B cell (primary cell): ENCODE results near the gene CACHD1. TPM values are rescaled to one million over a fixed set of nuclear protein-coding genes. Genes with fewer than 3 reads are reported as not detected.

Experiments used
- ATAC-seq: fragments of 200-7000 bp; cut with Tn5 transposase; one replicate; pipeline ENCODE4 v1.10.0; 2021; ENCODE audit warnings: low read depth, mild to moderate bottlenecking, moderate number of reproducible peaks, moderate library complexity
- CTCF ChIA-PET: fragments of 350-600 bp; sonication (Branson Sonifier 250); formaldehyde crosslinking; loops from one replicate; lab custom pipeline; 2021; ENCODE audit warnings: antibody characterized with exemption, inconsistent platforms; lab: Charles Lee
- POLR2A ChIA-PET: fragments of 350-600 bp; sonication (Branson Sonifier 250); formaldehyde crosslinking; loops from one replicate; lab custom pipeline; 2021; ENCODE audit warnings: antibody characterized with exemption; lab: Charles Lee
- DNase-seq: peaks from one replicate; pipeline ENCODE4 v3.0.0; 2013
- H2AFZ ChIP-seq: 2 replicates; pipeline ENCODE4 v1.6.1; 2012; ENCODE audit warnings: mild to moderate bottlenecking, low read depth, low read length; ENCODE audit not compliant: insufficient read depth, poor library complexity, severe bottlenecking
- H3K27ac ChIP-seq, 2 donors: 1 replicate in 1 of 2; 2 replicates in 1 of 2; pipeline ENCODE4 v1.5.1; 2012 to 2013; ENCODE audit warnings: low read length in 2 of 2, mild to moderate bottlenecking in 2 of 2, moderate library complexity in 1 of 2
- H3K27me3 ChIP-seq, 4 experiments: fragments of 200-600 bp in 1 of 4; sonication (generic) in 1 of 4; replicated peaks in 1 of 4; 1 replicate in 2 of 4; 2 replicates in 2 of 4; pipeline versions ENCODE4 v1.6.1 to v1.7.0; 2013 to 2016; ENCODE audit warnings: low read length in 3 of 4, mild to moderate bottlenecking in 2 of 4, mixed read lengths in 1 of 4, moderate library complexity in 1 of 4; ENCODE audit not compliant: insufficient read depth in 4 of 4, control insufficient read depth in 3 of 4; ENCODE audit errors: control extremely low read depth in 1 of 4
- H3K36me3 ChIP-seq, 2 experiments: replicated peaks in 1 of 2; 1 replicate in 1 of 2; 2 replicates in 1 of 2; pipeline versions ENCODE4 v1.6.1 to v1.7.1; 2013; ENCODE audit warnings: low read length in 1 of 2; ENCODE audit not compliant: insufficient read depth in 2 of 2, control insufficient read depth in 1 of 2; ENCODE audit errors: control extremely low read depth in 1 of 2, extremely low read depth in 1 of 2
- H3K4me1 ChIP-seq, 2 donors: fragments of 200-600 bp in 1 of 2; sonication (generic) in 1 of 2; 1 replicate in 1 of 2; 2 replicates in 1 of 2; pipeline versions ENCODE4 v1.5.1 to v1.6.1; 2013 to 2017; ENCODE audit warnings: low read length in 2 of 2; ENCODE audit not compliant: control insufficient read depth in 2 of 2, insufficient read depth in 2 of 2
- H3K4me2 ChIP-seq: replicated peaks from 2 replicates; pipeline ENCODE3; 2012; ENCODE audit warnings: mild to moderate bottlenecking, low read depth, low read length; ENCODE audit not compliant: poor library complexity, severe bottlenecking
- H3K4me3 ChIP-seq, 5 experiments: fragments of 200-600 bp in 1 of 5; sonication (generic) in 1 of 5; 1 replicate in 3 of 5; 2 replicates in 2 of 5; pipeline versions ENCODE4 v1.5.1 to v1.7.0; 2011 to 2016; ENCODE audit warnings: low read length in 4 of 5, mild to moderate bottlenecking in 4 of 5, low read depth in 2 of 5, control low read depth in 1 of 5, moderate library complexity in 1 of 5; ENCODE audit not compliant: insufficient read depth in 1 of 5; ENCODE audit errors: control extremely low read depth in 1 of 5, extremely low read depth in 1 of 5
- H3K79me2 ChIP-seq: fragments of 200-600 bp; sonication (generic); one replicate; pipeline ENCODE4 v1.6.0; 2016; ENCODE audit warnings: low read length; ENCODE audit not compliant: control insufficient read depth, insufficient read depth
- H3K9ac ChIP-seq: fragments of 200-600 bp; sonication (generic); 2 replicates; pipeline ENCODE4 v1.6.1; 2017; ENCODE audit warnings: mild to moderate bottlenecking, low read length, moderate library complexity
- H3K9me3 ChIP-seq, 3 donors: one replicate each; pipeline versions ENCODE4 v1.6.1 to v1.7.1; 2013; ENCODE audit warnings: low read length in 2 of 3; ENCODE audit not compliant: control insufficient read depth in 2 of 3, insufficient read depth in 1 of 3; ENCODE audit errors: control extremely low read depth in 1 of 3
- H4K20me1 ChIP-seq: 2 replicates; pipeline ENCODE4 v1.6.0; 2012; ENCODE audit warnings: mild to moderate bottlenecking, low read length; ENCODE audit not compliant: insufficient read depth, control insufficient read depth, poor library complexity, severe bottlenecking
- H3K27ac Mint-ChIP-seq: one replicate; pipeline ENCODE4 v1.8.0; 2021; ENCODE audit warnings: mixed read lengths
- H3K27me3 Mint-ChIP-seq: one replicate; pipeline ENCODE4 v1.8.0; 2021; ENCODE audit warnings: mixed read lengths
- H3K4me1 Mint-ChIP-seq: one replicate; pipeline ENCODE4 v1.8.0; 2021; ENCODE audit warnings: mixed read lengths
- H3K4me3 Mint-ChIP-seq: one replicate; pipeline ENCODE4 v1.8.0; 2021; ENCODE audit warnings: mixed read lengths
- H3K9me3 Mint-ChIP-seq: one replicate; pipeline ENCODE4 v1.8.0; 2022; ENCODE audit warnings: mixed read lengths; ENCODE audit not compliant: insufficient read depth
- CTCF ChIP-seq: fragments of 200-600 bp; IDR thresholded peaks from one replicate; pipeline ENCODE4 v1.8.0; 2022; ENCODE audit warnings: antibody characterized with exemption, mild to moderate bottlenecking
- EZH2 ChIP-seq: IDR thresholded peaks from 2 replicates; pipeline ENCODE4 v1.6.1; 2012; ENCODE audit warnings: borderline replicate concordance, low read depth, mild to moderate bottlenecking, moderate library complexity, low read length; ENCODE audit not compliant: insufficient read depth, poor library complexity, severe bottlenecking
- WGBS: methylation state at CpG from one replicate; pipeline ENCODE4 v1.1.5; 2013; ENCODE audit warnings: missing lambda C conversion rate; ENCODE audit not compliant: insufficient coverage; 5-methylcytosine and 5-hydroxymethylcytosine counted together
- intact Hi-C: fragments of 100-400 bp; cut with micrococcal nuclease; formaldehyde crosslinking; loops from one replicate; pipeline ENCODE4 v1.10.0; 2022
- polyA plus RNA-seq: library from polyadenylated mRNA; depleted of rRNA; stranded (reverse); fragments of >200 nt; gene quantifications from 2 replicates; pipeline ENCODE4 v1.2.3, GENCODE V29; 2012
- total RNA-seq, 2 donors: library from RNA; stranded (reverse); fragments of 120-200 nt in 1 of 2; gene quantifications; 1 replicate in 1 of 2; 2 replicates in 1 of 2; pipeline versions ENCODE4 v1.2.3 to v1.2.4, GENCODE V29; 2013 to 2022

CACHD1 gene
- total and polyA plus RNA-seq, 2 donors (not counting 1 experiment from before 2014, with no cell fraction given), result not detected

- Histone ChIP-seq H3K9ac (no peak overlapping the region), H3K9me3 (no peaks in the 10 kb centered on the region), H3K36me3 (no peaks in the 10 kb centered on the region), H3K4me1 (peaks cover 5% of the 10 kb centered on the region in 2 donors), H3K27me3 (peaks cover 0 to 17% (median 2%) of the 10 kb centered on the region in 4 experiments), H3K4me3 (no peak overlapping the region), H3K4me2 (no peak overlapping the region), H3K27ac (no peak overlapping the region), H4K20me1 (no peaks in the 10 kb centered on the region), H3K79me2 (no peaks in the 10 kb centered on the region), H2AFZ (no peak overlapping the region)
- peaks cover 26% of the 10 kb centered on the region for H3K27me3 Mint-ChIP-seq
- ATAC-seq (no peak), DNase-seq (no peak)
- POLR2A ChIA-PET, result no interaction called here
- no peak overlapping the region for H3K4me3 Mint-ChIP-seq
- H3K4me1 Mint-ChIP-seq, result peaks cover 3% of the 10 kb centered on the region
- H3K9me3 Mint-ChIP-seq, result no peaks in the 10 kb centered on the region
- 100% methylated on average over 1 of the region's 1 CpG for WGBS
- CTCF ChIA-PET, result no interaction called here
- TF ChIP-seq CTCF (no peak), EZH2 (no peak)
- intact Hi-C loops, result no loop called here
- no peak overlapping the region for H3K27ac Mint-ChIP-seq
Measured at GRCh38 chr1:64499966-64500365, 30.0 kb downstream of the CACHD1 start.

- ChIA-PET CTCF (no interaction called here), POLR2A (no interaction called here)
- Mint-ChIP-seq H3K4me3 (no peak overlapping the region), H3K4me1 (peaks cover 14% of the 10 kb centered on the region), H3K27ac (no peak overlapping the region), H3K27me3 (peaks cover 25% of the 10 kb centered on the region), H3K9me3 (no peaks in the 10 kb centered on the region)
- Histone ChIP-seq H3K9me3 (no peaks in the 10 kb centered on the region), H3K9ac (no peak overlapping the region), H3K36me3 (no peaks in the 10 kb centered on the region), H3K27me3 (peaks cover 0 to 13% (median 4%) of the 10 kb centered on the region in 4 experiments), H3K79me2 (no peaks in the 10 kb centered on the region), H3K27ac (no peak overlapping the region), H4K20me1 (no peaks in the 10 kb centered on the region), H3K4me1 (peaks cover 7 to 13% of the 10 kb centered on the region in 2 donors), H2AFZ (no peak overlapping the region), H3K4me2 (no peak overlapping the region), H3K4me3 (no peak overlapping the region)
- intact Hi-C loops, result no loop called here
- ATAC-seq, result no peak
- no peak for TF ChIP-seq CTCF
- no peak for TF ChIP-seq EZH2
- no peak for DNase-seq
- WGBS, result no CpG with 5 or more reads among the region's 1 CpG
Measured at GRCh38 chr1:64502083-64502482, 32.2 kb downstream of the CACHD1 start.
